GM18870 (cell line): Measurements from ENCODE around the gene ETS2.

Experiments used
- ATAC-seq: cut with Tn5 transposase; IDR thresholded peaks from one replicate; pipeline ENCODE4 v1.9.1; 2021; ENCODE audit warnings: moderate library complexity; ENCODE audit not compliant: unreplicated experiment

Gene ETS2

GRCh38 chr21:38800046-38800758 lies 5.5 kb upstream of the ETS2 start:
- ATAC-seq, result no peak

DNA sequence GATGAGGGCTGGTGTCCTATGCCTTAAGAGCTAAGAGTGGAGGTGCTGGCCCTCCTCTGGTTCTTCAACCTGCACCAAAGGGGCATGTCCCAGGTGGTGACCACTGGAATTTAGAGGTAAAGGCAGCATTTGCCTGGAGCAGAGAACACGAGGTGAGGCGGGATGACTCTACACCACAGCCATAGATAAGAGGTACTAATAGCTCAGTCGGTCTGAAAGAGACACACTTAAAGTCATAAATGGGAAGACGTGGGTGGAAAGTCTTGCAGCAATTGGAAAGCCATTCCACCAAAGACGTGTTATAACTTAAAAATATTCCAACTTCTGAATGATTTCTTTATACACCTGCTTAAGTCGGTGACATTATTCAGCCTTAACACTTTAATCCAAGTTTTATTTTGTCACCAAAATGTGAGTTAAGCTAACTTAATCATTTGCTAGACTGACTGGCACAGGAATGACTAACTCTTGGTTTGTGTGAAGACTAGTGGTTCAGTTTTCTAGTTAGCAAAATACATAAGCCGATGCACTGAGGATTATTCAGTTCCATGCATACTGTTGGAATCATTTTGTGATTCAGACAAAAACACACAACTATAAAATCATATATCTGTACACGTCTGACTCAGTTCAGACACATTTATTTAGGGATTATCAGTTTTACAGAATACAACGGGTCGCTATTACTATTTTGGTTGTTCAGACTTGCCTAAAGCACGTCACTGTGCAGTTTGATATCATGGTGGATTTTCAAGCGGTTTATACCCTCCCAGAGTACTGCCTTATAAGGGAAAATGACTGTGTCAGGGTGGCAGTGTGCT lies 4.6 kb upstream of the ETS2 start:
- no peak for ATAC-seq

DNA sequence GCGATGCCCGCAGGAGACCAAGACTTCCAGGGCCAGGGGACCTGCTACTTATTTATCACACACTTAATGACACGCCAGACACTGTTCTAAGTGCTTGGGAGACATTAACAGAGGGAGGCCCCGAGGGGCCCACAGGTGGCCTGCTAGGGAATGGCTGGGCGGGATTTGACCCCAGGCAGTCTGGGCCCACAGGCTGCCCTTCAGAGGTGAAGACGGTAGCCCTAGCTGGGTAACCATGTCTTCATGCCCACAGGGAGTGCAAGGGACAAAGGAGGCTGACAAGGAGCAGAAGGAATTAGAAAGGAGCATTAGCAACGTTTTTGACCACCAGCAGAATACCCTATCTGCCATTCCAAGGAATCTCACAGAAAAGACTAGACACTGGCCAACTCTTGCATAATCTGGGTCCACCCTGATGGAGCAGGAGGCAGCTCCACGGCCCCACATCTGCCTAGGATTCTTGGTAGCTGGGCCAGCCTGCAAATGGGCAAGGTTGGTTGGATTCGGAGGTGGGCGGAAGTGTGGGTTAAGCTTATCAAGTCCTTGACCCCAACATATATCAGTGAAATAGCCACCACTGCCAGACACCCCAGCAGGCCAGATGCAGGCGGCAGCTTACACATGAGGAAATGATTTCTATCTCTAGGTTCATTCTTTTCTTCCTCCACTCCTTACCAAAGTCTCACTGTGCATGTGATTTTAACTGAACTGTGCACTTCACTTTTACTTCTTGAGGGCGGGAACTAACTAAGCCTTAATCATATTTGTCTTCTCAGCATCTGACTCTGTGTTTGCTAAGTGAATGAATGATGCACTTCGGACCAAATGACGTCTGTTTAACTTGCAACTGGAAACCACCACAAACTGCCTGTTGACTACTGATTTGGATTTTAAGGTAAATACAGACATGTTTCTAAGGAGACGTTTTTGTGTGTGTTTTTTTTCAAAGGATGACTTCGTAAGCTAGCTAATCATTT lies 3.4 kb upstream of the ETS2 start:
- no peak for ATAC-seq

DNA sequence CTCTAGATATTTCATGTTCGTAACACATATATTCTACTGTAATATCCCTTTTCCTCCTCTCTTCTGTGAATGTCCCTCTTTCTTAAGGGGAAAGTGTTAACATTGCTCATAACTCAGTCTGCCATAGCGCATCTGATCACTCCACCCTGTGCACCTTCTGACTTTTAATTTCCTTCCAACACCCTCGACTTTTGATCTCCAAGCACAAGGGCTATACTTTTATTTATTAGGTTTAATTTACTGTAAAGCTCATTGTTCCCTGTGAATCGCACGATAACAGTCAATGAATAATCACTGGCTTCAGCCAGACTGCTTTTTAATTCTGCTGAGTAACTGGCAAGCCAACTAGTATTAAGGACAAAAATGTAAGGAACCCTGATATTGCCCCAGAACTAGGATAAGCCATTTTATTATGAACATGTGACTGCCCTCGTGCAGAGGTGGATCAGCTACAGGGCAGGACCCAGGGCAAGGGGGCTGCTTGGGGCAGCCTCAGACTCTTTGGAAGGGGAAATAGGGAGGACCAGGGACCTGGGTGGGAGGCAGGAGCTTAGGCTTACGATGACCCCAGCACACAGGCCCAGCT lies 2.6 kb upstream of the ETS2 start:
- ATAC-seq, result no peak

GRCh38 chr21:38804030-38804788 lies 1.5 kb upstream of the ETS2 start:
- no peak for ATAC-seq

DNA sequence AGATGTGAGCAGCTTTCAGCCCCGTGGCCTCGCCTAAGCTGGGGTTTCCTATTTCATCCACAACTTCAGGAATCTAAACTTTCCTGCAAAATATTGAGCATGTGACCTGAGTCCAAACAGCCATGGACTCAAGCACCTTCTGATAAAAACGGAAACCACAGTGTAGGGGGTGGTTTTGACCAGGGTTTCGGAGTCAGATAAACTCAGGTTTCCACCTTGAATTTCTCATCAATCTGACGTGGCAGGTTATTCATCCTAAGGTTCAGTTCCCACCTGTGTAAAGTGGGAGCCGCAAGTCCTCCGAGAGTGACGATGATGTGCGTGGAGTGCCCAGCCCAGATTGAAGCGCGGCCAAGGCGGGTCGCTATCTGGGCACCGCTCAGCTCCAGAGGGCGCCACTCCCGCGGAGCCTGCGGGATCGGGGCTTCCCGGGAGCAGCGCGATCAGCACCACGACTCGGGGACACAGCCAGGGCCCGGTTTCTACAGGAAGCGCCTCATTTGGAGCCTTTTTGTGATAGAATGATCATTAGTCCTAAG lies 871 bp upstream of the ETS2 start:
- ATAC-seq, result no peak

GRCh38 chr21:38806153-38806941 lies 618 bp downstream of the ETS2 start:
- ATAC-seq, result no peak

GRCh38 chr21:38806942-38807284 lies 1.2 kb downstream of the ETS2 start:
- no peak for ATAC-seq

- no peak for ATAC-seq
Observed at GRCh38 chr21:38807441-38807871, 1.7 kb downstream of the ETS2 start.

DNA sequence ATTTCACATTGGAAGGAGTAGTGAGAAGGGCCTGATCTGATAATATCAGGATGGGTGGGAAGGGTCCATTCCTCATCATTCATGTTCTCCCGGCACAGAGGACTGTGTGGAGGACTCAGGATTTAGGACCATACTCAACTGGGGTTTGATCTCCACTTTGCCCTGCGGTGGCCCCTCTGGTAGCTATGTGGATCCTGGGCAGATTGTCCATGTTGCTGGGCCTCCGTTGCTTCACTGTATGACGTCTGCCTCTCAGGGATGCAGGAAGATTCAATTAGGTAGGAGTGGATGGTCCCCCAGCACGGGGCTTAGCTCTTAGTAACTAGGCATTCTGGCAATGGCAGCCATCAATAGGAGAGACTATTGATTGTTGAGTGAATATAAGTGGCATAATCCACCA lies 2.3 kb downstream of the ETS2 start:
- no peak for ATAC-seq

DNA sequence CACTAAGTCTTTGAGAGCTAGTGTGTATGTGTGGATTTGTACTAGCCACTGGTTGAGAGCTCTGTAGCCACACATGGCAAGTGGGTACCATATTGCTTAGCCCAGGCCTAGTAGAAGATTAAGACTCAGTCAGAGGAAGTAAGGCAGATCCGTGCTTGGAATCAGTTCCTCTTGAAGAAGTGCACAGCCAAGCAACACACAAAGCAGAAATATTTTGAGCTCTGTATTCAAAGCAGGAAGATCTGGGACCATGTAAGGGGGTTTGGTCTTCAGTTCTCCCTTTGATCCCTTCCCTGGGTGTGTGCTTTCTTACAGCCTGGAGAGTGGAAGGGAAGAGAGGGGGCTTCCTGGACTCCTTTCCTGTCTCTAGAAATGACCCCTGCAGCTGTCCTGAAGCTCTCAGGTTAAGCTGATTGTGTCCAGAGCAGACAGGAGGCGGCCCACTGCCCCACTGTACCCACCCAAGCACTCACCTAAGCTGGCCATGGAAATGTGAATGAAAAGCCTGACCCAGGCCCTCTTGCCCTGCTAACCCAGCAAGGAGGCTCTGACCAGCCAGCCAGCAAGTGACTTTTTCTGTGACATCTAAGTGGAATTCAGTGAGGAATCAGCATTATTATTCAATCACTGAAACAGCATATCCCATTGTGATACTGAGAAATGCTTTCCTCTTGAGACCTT lies 3.6 kb downstream of the ETS2 start:
- ATAC-seq, result no peak

GRCh38 chr21:38810034-38810825 lies 4.5 kb downstream of the ETS2 start:
- no peak for ATAC-seq

DNA sequence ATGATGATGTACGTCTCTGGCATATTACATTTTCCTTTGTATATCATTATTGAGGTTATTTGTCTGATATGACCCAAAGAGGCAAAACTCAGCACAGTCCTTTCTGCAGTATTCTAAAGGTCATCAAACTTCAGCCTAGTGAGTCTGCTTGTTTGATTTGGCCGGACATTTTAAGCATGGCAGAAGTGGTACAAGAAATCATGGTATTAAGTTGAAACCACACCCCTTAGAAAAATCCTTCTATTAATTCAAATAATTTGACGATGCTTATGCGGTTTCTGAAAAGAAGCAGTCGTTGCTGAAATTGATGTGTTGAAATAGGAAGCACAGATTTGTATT lies 5.1 kb downstream of the ETS2 start:
- ATAC-seq, result no peak

GRCh38 chr21:38811257-38811656 lies 5.5 kb downstream of the ETS2 start:
- no peak for ATAC-seq

GRCh38 chr21:38813143-38813542 lies 7.4 kb downstream of the ETS2 start:
- no peak for ATAC-seq

- no peak for ATAC-seq
Observed at GRCh38 chr21:38813547-38813946, 7.8 kb downstream of the ETS2 start.

DNA sequence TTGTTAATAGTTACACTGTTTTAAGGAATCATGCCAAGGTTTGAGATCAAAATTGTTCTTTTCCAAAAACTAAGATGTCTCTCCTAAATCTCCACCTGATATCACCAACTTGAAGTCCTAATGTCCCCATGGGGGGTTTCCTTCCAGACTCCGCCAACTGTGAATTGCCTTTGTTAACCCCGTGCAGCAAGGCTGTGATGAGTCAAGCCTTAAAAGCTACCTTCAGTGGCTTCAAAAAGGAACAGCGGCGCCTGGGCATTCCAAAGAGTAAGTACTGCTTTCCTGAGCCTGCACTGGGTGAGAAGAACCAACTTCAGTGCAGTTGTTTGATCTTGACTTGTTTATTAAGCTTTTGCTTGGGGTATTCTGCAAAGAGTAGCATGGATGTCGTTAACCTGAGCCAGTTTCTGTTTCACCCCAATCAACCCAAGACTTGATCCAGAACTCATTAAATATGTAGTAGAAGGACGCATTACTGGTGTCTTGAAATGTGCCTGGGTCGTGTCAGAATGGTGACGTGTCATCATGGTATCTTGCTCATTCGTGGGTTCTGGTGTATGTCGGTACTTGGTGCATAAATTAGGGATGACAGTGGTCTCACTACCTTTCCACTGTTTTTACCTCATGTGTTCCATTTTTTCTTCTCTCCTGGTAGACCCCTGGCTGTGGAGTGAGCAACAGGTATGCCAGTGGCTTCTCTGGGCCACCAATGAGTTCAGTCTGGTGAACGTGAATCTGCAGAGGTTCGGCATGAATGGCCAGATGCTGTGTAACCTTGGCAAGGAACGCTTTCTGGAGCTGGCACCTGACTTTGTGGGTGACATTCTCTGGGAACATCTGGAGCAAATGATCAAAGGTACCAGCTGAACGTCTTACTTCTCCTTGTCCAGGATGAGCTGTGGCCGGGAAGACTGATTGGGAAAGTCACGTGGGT lies 8.7 kb downstream of the ETS2 start:
- no peak for ATAC-seq
